HEK293 (cell line): ENCODE measurements around the gene RNU7-1.

Experiments
- CTCF ChIA-PET: fragments of 350-600 bp; formaldehyde crosslinking; extraction: SDS; loops from one replicate; lab custom pipeline; 2021; ENCODE audit warnings: antibody characterized with exemption; lab: Yijun Ruan, JAX
- POLR2A ChIA-PET: fragments of 300-600 bp; formaldehyde crosslinking; extraction: SDS; loops from one replicate; lab custom pipeline; 2020; ENCODE audit warnings: antibody characterized with exemption, inconsistent platforms; lab: Yijun Ruan, JAX
- H3K27ac ChIP-seq: fragments of 200-500 bp; sonication (Bioruptor generic); 2 replicates; pipeline ENCODE4 v1.5.1; 2014; ENCODE audit warnings: low read depth, low read length, control low read depth, inconsistent platforms; ENCODE audit errors: extremely low read depth
- H3K36me3 ChIP-seq, 2 experiments: fragments of 200-500 bp in 1 of 2; sonication (Bioruptor generic) in 1 of 2; 1 replicate in 1 of 2; 2 replicates in 1 of 2; pipeline ENCODE4 v1.5.1; 2014 to 2017; ENCODE audit warnings: inconsistent platforms in 2 of 2, low read length in 2 of 2; ENCODE audit not compliant: control insufficient read depth in 2 of 2, insufficient read depth in 1 of 2
- H3K4me1 ChIP-seq: fragments of 200-500 bp; sonication (Bioruptor generic); 2 replicates; pipeline ENCODE4 v1.5.1; 2014; ENCODE audit warnings: mild to moderate bottlenecking, low read length, inconsistent platforms; ENCODE audit not compliant: control insufficient read depth, insufficient read depth
- H3K4me3 ChIP-seq: 2 replicates; pipeline ENCODE4 v1.5.1; 2011; ENCODE audit warnings: low read depth, mild to moderate bottlenecking, control low read depth, low read length, moderate library complexity
- H3K9me3 ChIP-seq: fragments of 200-500 bp; sonication (Bioruptor generic); 2 replicates; pipeline ENCODE4 v1.5.1; 2014; ENCODE audit warnings: low read depth, low read length, inconsistent platforms; ENCODE audit not compliant: control insufficient read depth, insufficient read depth
- KLF16 ChIP-seq: fragments of 450-650 bp; formaldehyde crosslinking; IDR thresholded peaks from 2 replicates; pipeline ENCODE4 v1.5.1; 2017; ENCODE audit warnings: missing biosample characterization, missing genetic modification characterization
- MZF1 ChIP-seq: fragments of 450-650 bp; formaldehyde crosslinking; IDR thresholded peaks from 2 replicates; pipeline ENCODE4 v1.5.1; 2017; ENCODE audit warnings: missing biosample characterization, missing genetic modification characterization, borderline replicate concordance
- SCRT2 ChIP-seq: fragments of 450-650 bp; formaldehyde crosslinking; IDR thresholded peaks from 2 replicates; pipeline ENCODE4 v1.5.1; 2016; ENCODE audit warnings: missing biosample characterization, missing genetic modification characterization
- ZBTB6 ChIP-seq: fragments of 450-650 bp; formaldehyde crosslinking; IDR thresholded peaks from 2 replicates; pipeline ENCODE4 v1.5.1; 2017; ENCODE audit warnings: missing biosample characterization, missing genetic modification characterization
- ZBTB8A ChIP-seq: fragments of 450-650 bp; formaldehyde crosslinking; IDR thresholded peaks from 2 replicates; pipeline ENCODE4 v1.5.1; 2016; ENCODE audit warnings: missing biosample characterization, missing genetic modification characterization
- ZEB2 ChIP-seq: fragments of 450-650 bp; formaldehyde crosslinking; IDR thresholded peaks from 2 replicates; pipeline ENCODE4 v1.5.1; 2016; ENCODE audit warnings: missing biosample characterization, missing genetic modification characterization
- ZNF169 ChIP-seq: fragments of 450-650 bp; formaldehyde crosslinking; IDR thresholded peaks from 2 replicates; pipeline ENCODE4 v1.5.1; 2016; ENCODE audit warnings: missing biosample characterization, missing genetic modification characterization
- ZNF48 ChIP-seq: fragments of 450-650 bp; formaldehyde crosslinking; IDR thresholded peaks from 2 replicates; pipeline ENCODE4 v1.5.1; 2016; ENCODE audit warnings: missing biosample characterization, missing genetic modification characterization
- ZNF558 ChIP-seq: fragments of 450-650 bp; formaldehyde crosslinking; IDR thresholded peaks from 2 replicates; pipeline ENCODE4 v1.5.1; 2016; ENCODE audit warnings: missing biosample characterization, missing genetic modification characterization
- ZNF670 ChIP-seq: fragments of 450-650 bp; formaldehyde crosslinking; IDR thresholded peaks from 2 replicates; pipeline ENCODE4 v1.5.1; 2016; ENCODE audit warnings: missing biosample characterization, missing genetic modification characterization, low read depth
- ZNF768 ChIP-seq: fragments of 450-650 bp; formaldehyde crosslinking; IDR thresholded peaks from 2 replicates; pipeline ENCODE4 v1.5.1; 2018; ENCODE audit warnings: missing biosample characterization, mild to moderate bottlenecking, missing genetic modification characterization
- ZNF791 ChIP-seq: fragments of 450-650 bp; formaldehyde crosslinking; IDR thresholded peaks from 2 replicates; pipeline ENCODE4 v1.5.1; 2016; ENCODE audit warnings: missing biosample characterization, missing genetic modification characterization
- TF ChIP-seq, protein P1 (sequence below): fragments of 450-650 bp; formaldehyde crosslinking; IDR thresholded peaks from 2 replicates; pipeline ENCODE4 v1.5.1; 2016; ENCODE audit warnings: missing biosample characterization, missing genetic modification characterization
- TF ChIP-seq, protein P2 (sequence below): fragments of 450-650 bp; formaldehyde crosslinking; IDR thresholded peaks from 2 replicates; pipeline ENCODE4 v1.5.0; 2017; ENCODE audit warnings: missing biosample characterization, missing genetic modification characterization, borderline replicate concordance
- TF ChIP-seq, protein P3 (sequence below): fragments of 450-650 bp; formaldehyde crosslinking; IDR thresholded peaks from 2 replicates; pipeline ENCODE4 v1.5.1; 2016; ENCODE audit warnings: missing biosample characterization, missing genetic modification characterization
- TF ChIP-seq, protein P4 (sequence below): IDR thresholded peaks from 2 replicates; pipeline ENCODE4 v1.6.1; 2011; ENCODE audit warnings: mild to moderate bottlenecking, low read depth, low read length, borderline replicate concordance

The RNU7-1 gene

DNA sequence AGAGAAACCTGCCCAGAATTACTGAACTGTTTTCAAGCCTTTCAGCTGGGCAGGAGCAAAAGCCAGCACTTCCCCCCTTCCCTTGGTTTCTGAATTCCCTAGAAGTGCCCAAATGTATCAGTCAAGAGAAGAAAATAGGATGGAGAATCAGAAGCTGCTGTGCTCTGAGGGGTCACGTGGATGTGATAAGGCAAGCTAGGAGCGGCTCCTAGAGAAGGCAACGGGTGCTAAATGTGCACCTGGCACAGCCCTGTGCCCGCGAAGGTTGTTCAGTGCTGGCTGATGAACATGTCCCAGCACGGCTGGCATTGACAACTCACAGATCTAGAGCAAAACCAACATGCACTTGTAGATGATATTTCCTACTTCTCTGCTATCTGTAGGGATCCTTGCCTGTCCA lies 35.4 kb downstream of the RNU7-1 start:
- Histone ChIP-seq H3K4me1 (no peaks in the 10 kb centered on the region), H3K4me3 (no peak overlapping the region), H3K27ac (no peak overlapping the region), H3K9me3 (no peaks in the 10 kb centered on the region), H3K36me3 (peaks cover 27 to 97% of the 10 kb centered on the region in 2 experiments)
- TF ChIP-seq, protein P1, sequence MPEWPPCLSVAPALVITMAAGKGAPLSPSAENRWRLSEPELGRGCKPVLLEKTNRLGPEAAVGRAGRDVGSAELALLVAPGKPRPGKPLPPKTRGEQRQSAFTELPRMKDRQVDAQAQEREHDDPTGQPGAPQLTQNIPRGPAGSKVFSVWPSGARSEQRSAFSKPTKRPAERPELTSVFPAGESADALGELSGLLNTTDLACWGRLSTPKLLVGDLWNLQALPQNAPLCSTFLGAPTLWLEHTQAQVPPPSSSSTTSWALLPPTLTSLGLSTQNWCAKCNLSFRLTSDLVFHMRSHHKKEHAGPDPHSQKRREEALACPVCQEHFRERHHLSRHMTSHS = no peak
- no peak for TF ChIP-seq ZNF670
- TF ChIP-seq, protein P2, sequence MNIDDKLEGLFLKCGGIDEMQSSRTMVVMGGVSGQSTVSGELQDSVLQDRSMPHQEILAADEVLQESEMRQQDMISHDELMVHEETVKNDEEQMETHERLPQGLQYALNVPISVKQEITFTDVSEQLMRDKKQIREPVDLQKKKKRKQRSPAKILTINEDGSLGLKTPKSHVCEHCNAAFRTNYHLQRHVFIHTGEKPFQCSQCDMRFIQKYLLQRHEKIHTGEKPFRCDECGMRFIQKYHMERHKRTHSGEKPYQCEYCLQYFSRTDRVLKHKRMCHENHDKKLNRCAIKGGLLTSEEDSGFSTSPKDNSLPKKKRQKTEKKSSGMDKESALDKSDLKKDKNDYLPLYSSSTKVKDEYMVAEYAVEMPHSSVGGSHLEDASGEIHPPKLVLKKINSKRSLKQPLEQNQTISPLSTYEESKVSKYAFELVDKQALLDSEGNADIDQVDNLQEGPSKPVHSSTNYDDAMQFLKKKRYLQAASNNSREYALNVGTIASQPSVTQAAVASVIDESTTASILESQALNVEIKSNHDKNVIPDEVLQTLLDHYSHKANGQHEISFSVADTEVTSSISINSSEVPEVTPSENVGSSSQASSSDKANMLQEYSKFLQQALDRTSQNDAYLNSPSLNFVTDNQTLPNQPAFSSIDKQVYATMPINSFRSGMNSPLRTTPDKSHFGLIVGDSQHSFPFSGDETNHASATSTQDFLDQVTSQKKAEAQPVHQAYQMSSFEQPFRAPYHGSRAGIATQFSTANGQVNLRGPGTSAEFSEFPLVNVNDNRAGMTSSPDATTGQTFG = no peak
- no peak for TF ChIP-seq KLF16 (tag by site-specific recombination)
- TF ChIP-seq ZNF791 (tag by site-specific recombination) = no peak
- no peak for TF ChIP-seq MZF1 (tag by site-specific recombination)
- no peak for TF ChIP-seq SCRT2 (tag by site-specific recombination)
- no peak for TF ChIP-seq ZEB2 (tag by site-specific recombination)
- no peak for TF ChIP-seq ZBTB8A
- POLR2A ChIA-PET = interaction anchor here (1.1 kb wide), 1 partner anchor 39 kb away, joined by 3 read pairs; the partner anchor contains the start of gene LPCAT3
- CTCF ChIA-PET = interaction anchor here (0.6 kb wide), 1 partner anchor 109 kb away, joined by 3 read pairs; no protein-coding TSS in a partner anchor

- no peak for TF ChIP-seq ZNF169 (tag by site-specific recombination)
- TF ChIP-seq ZNF558 (tag by site-specific recombination) = no peak
- TF ChIP-seq, protein P3, sequence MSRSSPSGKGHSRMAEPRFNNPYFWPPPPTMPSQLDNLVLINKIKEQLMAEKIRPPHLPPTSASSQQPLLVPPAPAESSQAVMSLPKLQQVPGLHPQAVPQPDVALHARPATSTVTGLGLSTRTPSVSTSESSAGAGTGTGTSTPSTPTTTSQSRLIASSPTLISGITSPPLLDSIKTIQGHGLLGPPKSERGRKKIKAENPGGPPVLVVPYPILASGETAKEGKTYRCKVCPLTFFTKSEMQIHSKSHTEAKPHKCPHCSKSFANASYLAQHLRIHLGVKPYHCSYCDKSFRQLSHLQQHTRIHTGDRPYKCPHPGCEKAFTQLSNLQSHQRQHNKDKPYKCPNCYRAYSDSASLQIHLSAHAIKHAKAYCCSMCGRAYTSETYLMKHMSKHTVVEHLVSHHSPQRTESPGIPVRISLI (tag by site-specific recombination) = no peak
- TF ChIP-seq ZNF48 (tag by site-specific recombination) = no peak
- no peak for TF ChIP-seq SCRT2 (tag by site-specific recombination)
- TF ChIP-seq, protein P4, sequence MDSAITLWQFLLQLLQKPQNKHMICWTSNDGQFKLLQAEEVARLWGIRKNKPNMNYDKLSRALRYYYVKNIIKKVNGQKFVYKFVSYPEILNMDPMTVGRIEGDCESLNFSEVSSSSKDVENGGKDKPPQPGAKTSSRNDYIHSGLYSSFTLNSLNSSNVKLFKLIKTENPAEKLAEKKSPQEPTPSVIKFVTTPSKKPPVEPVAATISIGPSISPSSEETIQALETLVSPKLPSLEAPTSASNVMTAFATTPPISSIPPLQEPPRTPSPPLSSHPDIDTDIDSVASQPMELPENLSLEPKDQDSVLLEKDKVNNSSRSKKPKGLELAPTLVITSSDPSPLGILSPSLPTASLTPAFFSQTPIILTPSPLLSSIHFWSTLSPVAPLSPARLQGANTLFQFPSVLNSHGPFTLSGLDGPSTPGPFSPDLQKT = no peak
- TF ChIP-seq ZNF768 (tag by site-specific recombination) = no peak
- no peak for TF ChIP-seq ZBTB6 (tag by site-specific recombination)
- Histone ChIP-seq H3K36me3 (peaks cover 27 to 97% of the 10 kb centered on the region in 2 experiments), H3K9me3 (no peaks in the 10 kb centered on the region), H3K4me3 (no peak overlapping the region), H3K4me1 (no peaks in the 10 kb centered on the region), H3K27ac (no peak overlapping the region)
- POLR2A ChIA-PET = interaction anchor here (1.1 kb wide), 1 partner anchor 39 kb away, joined by 3 read pairs; the partner anchor contains the start of gene LPCAT3
- CTCF ChIA-PET = no interaction called here
These were observed 35.8 kb downstream of the RNU7-1 start for GRCh38 chr12:6979453-6979852.
